OCI-LY7 (cell line): ENCODE measurements around the gene SLC9A3.

Experiments used
- CTCF ChIP-seq: fragments of 200-600 bp; sonication (generic); conservative IDR thresholded peaks from 2 replicates; pipeline ENCODE4 v1.5.1; 2014; ENCODE audit warnings: mild to moderate bottlenecking, antibody characterized with exemption, low read length, moderate library complexity, mixed read lengths
- EZH2phosphoT487 ChIP-seq: fragments of 200-600 bp; sonication (generic); IDR thresholded peaks from 2 replicates; pipeline ENCODE4 v1.6.1; 2018; ENCODE audit warnings: low read depth, borderline replicate concordance, mild to moderate bottlenecking, mixed run types, antibody characterized with exemption, low read length, moderate library complexity, mixed read lengths

- TF ChIP-seq CTCF, result no peak
- TF ChIP-seq EZH2phosphoT487, result no peak
These were observed 47.5 kb downstream of the SLC9A3 start for GRCh38 chr5:476814-477175.
